Lung (tissue), 12 donors: Measurements from ENCODE around the gene C2orf80. TPM values are rescaled to one million over a fixed set of nuclear protein-coding genes. Genes with fewer than 3 reads are reported as not detected.
"Not testable (repeated sequence)": the region's sequence is repeated elsewhere in the genome, so short reads cannot be mapped to it uniquely, and the experiment has no call there.

Experiments used
- ATAC-seq: fragments of 200-7000 bp; cut with Tn5 transposase; one replicate; pipeline ENCODE4 v1.9.1; 2020; ENCODE audit warnings: moderate number of reproducible peaks; ENCODE audit not compliant: insufficient read depth, low FRiP score
- DNase-seq, 3 donors: peaks; one replicate each; pipeline ENCODE4 v3.0.0-alpha.2; 2013 to 2017
- H3K27ac ChIP-seq, 2 donors: one replicate each; pipeline ENCODE4 v1.5.1; 2013; ENCODE audit warnings: mild to moderate bottlenecking in 2 of 2, moderate library complexity in 2 of 2, control low read depth in 1 of 2, inconsistent platforms in 1 of 2, low read depth in 1 of 2, low read length in 1 of 2
- H3K27me3 ChIP-seq, 3 donors: one replicate each; pipeline ENCODE4 v1.5.1; 2013; ENCODE audit warnings: low read length in 2 of 3; ENCODE audit not compliant: control insufficient read depth in 3 of 3, insufficient read depth in 3 of 3
- H3K36me3 ChIP-seq, 4 donors: one replicate each; pipeline ENCODE4 v1.5.1; 2013; ENCODE audit warnings: low read length in 4 of 4, mild to moderate bottlenecking in 1 of 4, moderate library complexity in 1 of 4; ENCODE audit not compliant: control insufficient read depth in 4 of 4, insufficient read depth in 4 of 4
- H3K4me1 ChIP-seq, 5 donors: one replicate each; pipeline ENCODE4 v1.5.1; 2013; ENCODE audit warnings: low read length in 5 of 5, mild to moderate bottlenecking in 2 of 5, moderate library complexity in 1 of 5; ENCODE audit not compliant: control insufficient read depth in 5 of 5, insufficient read depth in 5 of 5
- H3K4me3 ChIP-seq: one replicate; pipeline ENCODE4 v1.5.1; 2013; ENCODE audit warnings: mild to moderate bottlenecking, control low read depth, moderate library complexity
- H3K9ac ChIP-seq, 2 donors: one replicate each; pipeline ENCODE4 v1.5.1; 2013; ENCODE audit warnings: low read length in 2 of 2, control low read depth in 1 of 2; ENCODE audit not compliant: insufficient read depth in 1 of 2
- H3K9me3 ChIP-seq, 4 donors: one replicate each; pipeline ENCODE4 v1.5.1; 2013; ENCODE audit warnings: low read length in 3 of 4, mild to moderate bottlenecking in 1 of 4, moderate library complexity in 1 of 4; ENCODE audit not compliant: control insufficient read depth in 4 of 4, insufficient read depth in 3 of 4
- CTCF ChIP-seq: IDR thresholded peaks from 2 replicates; pipeline ENCODE4 v1.5.1; 2012; ENCODE audit warnings: mild to moderate bottlenecking; ENCODE audit errors: control extremely low read depth, extremely low read depth
- WGBS, 2 donors: extraction: QIAGEN DNeasy Blood & Tissue Kit; methylation state at CpG; one replicate each; pipeline ENCODE4 v1.1.7; 2013; 5-methylcytosine and 5-hydroxymethylcytosine counted together
- polyA plus RNA-seq, 2 donors: library from polyadenylated mRNA; stranded (reverse); fragments of 200-250 nt; gene quantifications; one replicate each; pipeline ENCODE4 v1.2.1, GENCODE V29; 2013
- total RNA-seq, 2 donors: library from RNA; depleted of rRNA in 1 of 2; stranded (reverse); fragments of >200 nt in 1 of 2; gene quantifications; one replicate each; pipeline ENCODE4 v1.2.1, GENCODE V29; 2014 to 2021
- donor health status: control.
- donor health status: control.
- donor health status: Bipolar disorder and iron deficiency.
- donor health status: healthy.
- donor health status: DM: yes; HTN: yes; CAD: no.

C2orf80 gene
- total and polyA plus RNA-seq, 4 donors, result 0.18 to 0.25 TPM; not detected in 2

- DNase-seq, result no peak
- 46 to 51% methylated on average over 1 of the region's 1 CpG for WGBS, 2 donors
Observed at GRCh38 chr2:208228476-208228875, 38.6 kb upstream of the C2orf80 start.

GRCh38 chr2:208227581-208228232 is 37.9 kb upstream of the C2orf80 start:
- Histone ChIP-seq H3K9me3 (no peaks in the 10 kb centered on the region), H3K27me3 (no peaks in the 10 kb centered on the region), H3K27ac (no peak overlapping the region), H3K4me3 (no peak overlapping the region), H3K9ac (no peak overlapping the region), H3K4me1 (no peaks in the 10 kb centered on the region), H3K36me3 (no peaks in the 10 kb centered on the region)
- no peak for TF ChIP-seq CTCF
- no peak for ATAC-seq
- DNase-seq, result no peak
- WGBS, 2 donors, result 92 to 95% methylated on average over 33 of the region's 33 CpGs

More at GRCh38 chr2:208228476-208228875, 38.6 kb upstream of the C2orf80 start:
- Histone ChIP-seq H3K27ac (no peak overlapping the region), H3K9me3 (no peaks in the 10 kb centered on the region), H3K4me3 (no peak overlapping the region), H3K27me3 (no peaks in the 10 kb centered on the region), H3K36me3 (no peaks in the 10 kb centered on the region), H3K4me1 (no peaks in the 10 kb centered on the region), H3K9ac (no peak overlapping the region)
- no peak for ATAC-seq
- TF ChIP-seq CTCF, result no peak

- DNase-seq, result no peak
- Histone ChIP-seq H3K9me3 (peaks cover 0 to 3% (median 0%) of the 10 kb centered on the region in 4 donors), H3K4me3 (no peak overlapping the region), H3K4me1 (no peaks in the 10 kb centered on the region), H3K27me3 (no peaks in the 10 kb centered on the region), H3K36me3 (no peaks in the 10 kb centered on the region), H3K9ac (no peak overlapping the region), H3K27ac (no peak overlapping the region)
- ATAC-seq, result no peak
- WGBS, 2 donors, result 81 to 87% methylated on average over 2 of the region's 2 CpGs
- no peak for TF ChIP-seq CTCF
Observed at GRCh38 chr2:208224802-208225201, 35.0 kb upstream of the C2orf80 start.

- H3K9ac ChIP-seq, result no peak overlapping the region
- no peak for TF ChIP-seq CTCF
- DNase-seq (no peak), ATAC-seq (no peak)
- no peaks in the 10 kb centered on the region for H3K27me3 ChIP-seq
- H3K27ac ChIP-seq, result no peak overlapping the region
- H3K4me3 ChIP-seq, result no peak overlapping the region
- H3K9me3 ChIP-seq, result peaks cover 0 to 4% (median 0%) of the 10 kb centered on the region in 4 donors
- H3K36me3 ChIP-seq, result no peaks in the 10 kb centered on the region
- 92% methylated on average over 3 of the region's 3 CpGs for WGBS, 2 donors
- H3K4me1 ChIP-seq, result no peaks in the 10 kb centered on the region
Observed at GRCh38 chr2:208222351-208222750, 32.5 kb upstream of the C2orf80 start.

- H3K4me3 ChIP-seq, H3K27me3 ChIP-seq, ATAC-seq, H3K36me3 ChIP-seq, H3K27ac ChIP-seq, H3K9me3 ChIP-seq, H3K4me1 ChIP-seq, H3K9ac ChIP-seq, DNase-seq: not testable (repeated sequence)
- WGBS, 2 donors, result 89 to 90% methylated on average over 3 of the region's 3 CpGs
Observed at GRCh38 chr2:208221873-208222272, 32.0 kb upstream of the C2orf80 start.
